SU-DHL-6 (cell line): Measurements from ENCODE around the gene KDM7A.
A peak's percentile ranks its signal among the peaks of the same experiment; 100 is the strongest.

Experiments
- H2AFZ ChIP-seq: fragments of 200-600 bp; sonication (generic); 2 replicates; pipeline ENCODE4 v1.6.1; 2014; ENCODE audit warnings: low read depth, mild to moderate bottlenecking, moderate library complexity, mixed read lengths, antibody characterized with exemption, low read length; ENCODE audit not compliant: severe bottlenecking
- H3F3A ChIP-seq: fragments of 200-600 bp; shearing (Covaris generic); 2 replicates; pipeline ENCODE4 v1.6.0; 2016; ENCODE audit warnings: antibody characterized with exemption, mild to moderate bottlenecking; ENCODE audit not compliant: insufficient read depth
- H3K27ac ChIP-seq: fragments of 200-600 bp; sonication (generic); 2 replicates; pipeline ENCODE4 v1.5.1; 2016; ENCODE audit warnings: low read depth, mild to moderate bottlenecking, low read length, moderate library complexity, mixed read lengths
- H3K27me3 ChIP-seq: fragments of 200-600 bp; sonication (generic), shearing (Covaris generic); 2 replicates; pipeline ENCODE4 v1.6.0; 2014; ENCODE audit warnings: mild to moderate bottlenecking, low read length
- H3K36me3 ChIP-seq: fragments of 200-600 bp; sonication (generic); 2 replicates; pipeline ENCODE4 v1.6.1; 2014; ENCODE audit warnings: mild to moderate bottlenecking, low read length, mixed read lengths
- H3K4me2 ChIP-seq: fragments of 300-600, 200-600 bp; shearing (Covaris generic), sonication (generic); 2 replicates; pipeline ENCODE4 v1.6.0; 2014; ENCODE audit warnings: low read length, low read depth, mild to moderate bottlenecking; ENCODE audit not compliant: poor library complexity, severe bottlenecking
- H3K4me3 ChIP-seq: fragments of 200-600 bp; sonication (generic); 2 replicates; pipeline ENCODE4 v1.5.1; 2014; ENCODE audit warnings: antibody characterized with exemption, low read length, mild to moderate bottlenecking, mixed read lengths; ENCODE audit not compliant: insufficient read depth, poor library complexity, severe bottlenecking
- H3K79me2 ChIP-seq: fragments of 200-600 bp; sonication (generic); 2 replicates; pipeline ENCODE4 v1.6.1; 2014; ENCODE audit warnings: mild to moderate bottlenecking, low read length, moderate library complexity; ENCODE audit not compliant: insufficient read depth
- H3K9ac ChIP-seq: fragments of 200-600 bp; sonication (generic); 2 replicates; pipeline ENCODE4 v1.7.0; 2014; ENCODE audit warnings: mild to moderate bottlenecking, low read length
- H3K9me2 ChIP-seq: fragments of 200-600 bp; sonication (generic); replicated peaks from 2 replicates; pipeline ENCODE4 v1.6.1; 2014; ENCODE audit warnings: low read length; ENCODE audit not compliant: insufficient read depth
- H3K9me3 ChIP-seq: fragments of 200-600 bp; sonication (generic); 2 replicates; pipeline ENCODE4 v1.6.1; 2014; ENCODE audit warnings: low read length, mixed read lengths; ENCODE audit not compliant: insufficient read depth
- H4K20me1 ChIP-seq: fragments of 200-600 bp; sonication (generic); 2 replicates; pipeline ENCODE4 v1.6.1; 2014; ENCODE audit warnings: low read depth, mild to moderate bottlenecking, antibody characterized with exemption, low read length, moderate library complexity, mixed read lengths
- EZH2phosphoT487 ChIP-seq: fragments of 200-600 bp; sonication (generic), shearing (Covaris generic); conservative IDR thresholded peaks from 2 replicates; pipeline ENCODE4 v1.6.1; 2018; ENCODE audit warnings: mild to moderate bottlenecking, antibody characterized with exemption, low read length, moderate library complexity, mixed read lengths
- TF ChIP-seq, protein P1 (sequence below): fragments of 200-600 bp; sonication (generic); IDR thresholded peaks from one replicate; pipeline ENCODE4 v1.5.1; 2017; ENCODE audit warnings: antibody characterized with exemption, mild to moderate bottlenecking, low read length, moderate library complexity; ENCODE audit not compliant: insufficient read depth, poor library complexity, severe bottlenecking

KDM7A gene

DNA sequence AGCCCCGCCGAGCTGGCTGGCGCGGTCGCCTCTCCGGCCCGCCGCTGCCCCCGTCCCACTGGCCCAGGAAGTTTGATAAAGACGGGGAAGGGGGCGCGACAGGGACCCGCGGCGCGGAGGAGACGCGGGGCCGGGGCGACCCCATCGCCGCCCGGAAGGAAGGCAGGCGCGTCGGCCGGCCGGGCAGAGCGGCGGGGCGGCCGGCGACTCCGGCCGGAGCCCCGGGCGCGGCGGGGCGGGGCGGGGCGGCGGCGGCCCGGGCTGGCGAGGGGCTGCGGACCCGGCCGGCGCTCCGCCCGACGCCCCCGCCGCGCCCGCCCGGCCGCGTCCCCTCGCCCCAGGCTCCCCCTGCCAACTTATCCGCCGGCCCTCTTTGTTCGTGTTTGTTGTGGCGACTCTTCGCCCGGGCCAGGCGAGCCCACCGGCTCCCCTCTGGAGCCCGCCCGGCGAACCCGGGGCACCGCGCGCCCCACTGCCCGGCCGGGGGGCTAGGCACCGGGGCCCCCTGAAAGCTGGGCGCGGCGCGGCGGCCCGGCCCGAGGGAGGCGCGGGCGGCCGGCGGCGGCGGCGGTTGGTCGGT is 571 bp downstream of the KDM7A start:
- H4K20me1 ChIP-seq = no peaks in the 10 kb centered on the region
- H3K9ac ChIP-seq = peak overlapping the region; percentile 49
- peak overlapping the region; percentile 82 for H3K4me2 ChIP-seq
- H3K9me2 ChIP-seq = no peaks in the 10 kb centered on the region
- H3K27ac ChIP-seq = no peak overlapping the region
- no peaks in the 10 kb centered on the region for H3F3A ChIP-seq
- no peaks in the 10 kb centered on the region for H3K9me3 ChIP-seq
- peak overlapping the region; percentile 54 for H3K4me3 ChIP-seq
- peaks cover 3% of the 10 kb centered on the region; the same call in 1 of the 2 replicates for H3K27me3 ChIP-seq
- H3K36me3 ChIP-seq = no peaks in the 10 kb centered on the region
- no peak for TF ChIP-seq EZH2phosphoT487
- TF ChIP-seq, protein P1, sequence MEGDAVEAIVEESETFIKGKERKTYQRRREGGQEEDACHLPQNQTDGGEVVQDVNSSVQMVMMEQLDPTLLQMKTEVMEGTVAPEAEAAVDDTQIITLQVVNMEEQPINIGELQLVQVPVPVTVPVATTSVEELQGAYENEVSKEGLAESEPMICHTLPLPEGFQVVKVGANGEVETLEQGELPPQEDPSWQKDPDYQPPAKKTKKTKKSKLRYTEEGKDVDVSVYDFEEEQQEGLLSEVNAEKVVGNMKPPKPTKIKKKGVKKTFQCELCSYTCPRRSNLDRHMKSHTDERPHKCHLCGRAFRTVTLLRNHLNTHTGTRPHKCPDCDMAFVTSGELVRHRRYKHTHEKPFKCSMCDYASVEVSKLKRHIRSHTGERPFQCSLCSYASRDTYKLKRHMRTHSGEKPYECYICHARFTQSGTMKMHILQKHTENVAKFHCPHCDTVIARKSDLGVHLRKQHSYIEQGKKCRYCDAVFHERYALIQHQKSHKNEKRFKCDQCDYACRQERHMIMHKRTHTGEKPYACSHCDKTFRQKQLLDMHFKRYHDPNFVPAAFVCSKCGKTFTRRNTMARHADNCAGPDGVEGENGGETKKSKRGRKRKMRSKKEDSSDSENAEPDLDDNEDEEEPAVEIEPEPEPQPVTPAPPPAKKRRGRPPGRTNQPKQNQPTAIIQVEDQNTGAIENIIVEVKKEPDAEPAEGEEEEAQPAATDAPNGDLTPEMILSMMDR = no peak
- peak overlapping the region; percentile 85 for H2AFZ ChIP-seq
- H3K79me2 ChIP-seq = no peaks in the 10 kb centered on the region

DNA sequence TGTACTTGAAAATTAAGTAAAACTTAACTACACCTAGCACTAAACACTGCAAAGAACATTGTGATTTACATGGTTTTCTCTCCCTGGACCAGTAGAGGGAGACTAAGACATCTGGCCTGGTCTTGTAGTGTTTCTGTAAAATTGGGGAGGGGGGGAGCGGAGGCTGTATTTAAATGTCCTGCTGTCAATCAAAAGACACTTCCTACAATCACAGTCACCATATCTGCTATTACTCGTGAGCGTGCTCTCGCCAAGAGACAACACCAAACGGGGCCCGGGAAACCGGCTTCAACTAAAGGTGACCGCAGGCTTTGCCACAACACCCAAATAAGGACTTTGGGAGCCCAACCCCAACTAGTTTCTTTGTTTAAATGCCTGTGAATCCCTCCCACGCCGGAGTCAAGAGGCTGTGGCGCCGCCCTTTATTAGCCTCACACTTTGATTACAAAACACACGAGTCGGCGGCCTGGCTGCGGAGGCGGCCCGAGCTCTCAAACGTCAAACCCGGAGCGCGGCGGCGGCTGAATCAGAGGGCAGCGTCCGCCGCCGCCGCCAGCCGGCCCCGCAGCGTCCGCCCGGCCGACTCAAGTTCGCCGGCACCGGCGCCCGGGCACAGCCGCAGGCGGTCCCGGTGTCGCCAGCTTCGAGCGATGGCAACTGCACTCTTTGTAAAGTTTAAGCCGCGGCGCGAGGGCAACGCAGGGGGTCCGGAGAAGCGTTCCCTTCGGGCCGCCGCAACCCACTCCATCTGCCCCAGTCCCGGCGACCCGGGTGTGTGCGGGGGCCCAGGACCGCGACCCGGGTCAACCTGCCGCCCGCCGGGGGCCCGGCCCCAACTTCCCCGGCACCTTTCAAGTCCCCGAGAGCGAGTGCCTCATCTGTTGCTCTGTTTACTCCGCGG is 1.3 kb downstream of the KDM7A start:
- Histone ChIP-seq H3K9me3 (no peaks in the 10 kb centered on the region), H2AFZ (peak overlapping the region; percentile 85), H3K79me2 (no peaks in the 10 kb centered on the region), H3K9ac (peak overlapping the region; percentile 49), H3K27me3 (peaks cover 3% of the 10 kb centered on the region; the same call in 1 of the 2 replicates), H3F3A (no peaks in the 10 kb centered on the region), H3K36me3 (no peaks in the 10 kb centered on the region), H4K20me1 (no peaks in the 10 kb centered on the region), H3K4me3 (peak overlapping the region; percentile 54), H3K27ac (peak overlapping the region; percentile 28; the same call in 1 of the 2 replicates), H3K9me2 (no peaks in the 10 kb centered on the region), H3K4me2 (peak overlapping the region; percentile 82)
- no peak for TF ChIP-seq EZH2phosphoT487
- TF ChIP-seq, protein P1 = peak; percentile 36

DNA sequence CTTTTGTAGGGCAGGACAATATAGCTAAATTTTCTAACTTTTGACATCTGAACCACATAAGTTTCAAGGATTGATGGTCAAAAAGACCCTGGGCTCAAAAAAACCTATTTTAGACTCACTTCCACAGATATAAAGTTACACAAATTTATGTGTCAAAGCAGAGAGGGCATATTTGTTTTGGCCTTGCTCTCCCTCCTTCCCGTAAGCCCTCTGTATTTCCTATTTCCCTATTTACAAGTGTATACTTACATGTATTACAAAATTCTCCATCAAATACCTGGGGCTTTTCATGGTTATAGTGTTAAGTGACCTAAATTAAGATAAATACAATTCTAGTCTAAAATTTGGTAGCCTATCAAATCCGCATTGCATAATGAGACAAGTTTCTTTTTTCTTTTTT is 2.6 kb downstream of the KDM7A start:
- H2AFZ ChIP-seq = no peak overlapping the region
- H4K20me1 ChIP-seq = no peaks in the 10 kb centered on the region
- H3K27ac ChIP-seq = no peak overlapping the region
- H3K27me3 ChIP-seq = peaks cover 3% of the 10 kb centered on the region; the same call in 1 of the 2 replicates
- no peak overlapping the region for H3K9ac ChIP-seq
- no peaks in the 10 kb centered on the region for H3K9me3 ChIP-seq
- H3K36me3 ChIP-seq = no peaks in the 10 kb centered on the region
- no peak overlapping the region for H3K4me3 ChIP-seq
- no peaks in the 10 kb centered on the region for H3F3A ChIP-seq
- no peaks in the 10 kb centered on the region for H3K9me2 ChIP-seq
- TF ChIP-seq, protein P1 = no peak
- TF ChIP-seq EZH2phosphoT487 = no peak
- no peaks in the 10 kb centered on the region for H3K79me2 ChIP-seq
- no peak overlapping the region for H3K4me2 ChIP-seq
